H9 (cell line): ENCODE measurements around the gene CFAP61. TPM values are rescaled to one million over a fixed set of nuclear protein-coding genes. Genes with fewer than 3 reads are reported as not detected.

Experiments used
- DNase-seq: peaks from one replicate; pipeline ENCODE4 v3.0.0-alpha.2; 2017
- H2AFZ ChIP-seq: one replicate; pipeline ENCODE4 v1.6.1; 2013; ENCODE audit warnings: mild to moderate bottlenecking, low read length, control low read depth, moderate library complexity
- H2AK5ac ChIP-seq: 2 replicates; pipeline ENCODE4 v1.6.1; 2013; ENCODE audit warnings: low read length, control low read depth, mixed read lengths; ENCODE audit not compliant: insufficient read length
- H2BK120ac ChIP-seq: one replicate; pipeline ENCODE4 v1.6.1; 2013; ENCODE audit warnings: low read depth, mild to moderate bottlenecking, low read length, control low read depth, inconsistent platforms; ENCODE audit not compliant: poor library complexity, severe bottlenecking
- H2BK12ac ChIP-seq: 2 replicates; pipeline ENCODE4 v1.6.1; 2013; ENCODE audit warnings: low read length, control low read depth, mixed read lengths, low read depth; ENCODE audit not compliant: insufficient read length
- H2BK15ac ChIP-seq: 2 replicates; pipeline ENCODE4 v1.6.1; 2013; ENCODE audit warnings: low read depth, low read length, control low read depth
- H2BK20ac ChIP-seq: one replicate; pipeline ENCODE4 v1.6.1; 2013; ENCODE audit warnings: low read depth, mild to moderate bottlenecking, low read length, control low read depth, inconsistent platforms; ENCODE audit not compliant: poor library complexity, severe bottlenecking
- H2BK5ac ChIP-seq: 2 replicates; pipeline ENCODE4 v1.6.1; 2013; ENCODE audit warnings: low read length, control low read depth, mixed read lengths; ENCODE audit not compliant: insufficient read length
- H3K14ac ChIP-seq: 2 replicates; pipeline ENCODE4 v1.6.1; 2013; ENCODE audit warnings: low read length, control low read depth; ENCODE audit not compliant: insufficient read depth
- H3K18ac ChIP-seq: 2 replicates; pipeline ENCODE4 v1.6.1; 2013; ENCODE audit warnings: low read depth, mild to moderate bottlenecking, mixed read lengths, low read length, control low read depth; ENCODE audit not compliant: insufficient read length
- H3K23ac ChIP-seq: 2 replicates; pipeline ENCODE4 v1.6.1; 2013; ENCODE audit warnings: low read length, control low read depth, mixed read lengths, low read depth; ENCODE audit not compliant: insufficient read length
- H3K23me2 ChIP-seq: 2 replicates; pipeline ENCODE4 v1.6.1; 2013; ENCODE audit warnings: low read depth, mild to moderate bottlenecking, mixed read lengths, low read length, control low read depth; ENCODE audit not compliant: insufficient read length, poor library complexity, severe bottlenecking
- H3K27ac ChIP-seq: 2 replicates; pipeline ENCODE4 v1.5.1; 2013; ENCODE audit warnings: low read length, control low read depth, mixed read lengths, low read depth; ENCODE audit not compliant: insufficient read length
- H3K27me3 ChIP-seq: 2 replicates; pipeline ENCODE4 v1.6.1; 2013; ENCODE audit warnings: low read length, control low read depth, inconsistent platforms; ENCODE audit not compliant: insufficient read depth
- H3K4ac ChIP-seq: 2 replicates; pipeline ENCODE4 v1.6.1; 2013; ENCODE audit warnings: low read depth, mild to moderate bottlenecking, control low read depth, inconsistent platforms, low read length, moderate library complexity
- H3K4me1 ChIP-seq: 2 replicates; pipeline ENCODE4 v1.6.1; 2013; ENCODE audit warnings: low read length, control low read depth, inconsistent platforms; ENCODE audit not compliant: insufficient read depth
- H3K4me2 ChIP-seq: 2 replicates; pipeline ENCODE4 v1.6.1; 2013; ENCODE audit warnings: low read length, control low read depth, mixed read lengths; ENCODE audit not compliant: insufficient read length, insufficient read depth
- H3K56ac ChIP-seq: 2 replicates; pipeline ENCODE4 v1.6.1; 2013; ENCODE audit warnings: low read depth, mild to moderate bottlenecking, mixed read lengths, low read length, control low read depth; ENCODE audit not compliant: insufficient read length
- H3K79me1 ChIP-seq: 2 replicates; pipeline ENCODE4 v1.6.1; 2013; ENCODE audit warnings: low read depth, mild to moderate bottlenecking, moderate library complexity, low read length, control low read depth, inconsistent platforms; ENCODE audit not compliant: insufficient read depth, poor library complexity, severe bottlenecking
- H3K79me2 ChIP-seq: 2 replicates; pipeline ENCODE4 v1.6.1; 2013; ENCODE audit warnings: low read length, control low read depth, inconsistent platforms; ENCODE audit not compliant: insufficient read depth
- H3K9ac ChIP-seq: 2 replicates; pipeline ENCODE4 v1.6.1; 2013; ENCODE audit warnings: low read length, control low read depth, mixed read lengths; ENCODE audit not compliant: insufficient read length; ENCODE audit errors: extremely low read depth
- H3K9me3 ChIP-seq: one replicate; pipeline ENCODE4 v1.6.1; 2013; ENCODE audit warnings: low read depth, low read length, inconsistent platforms; ENCODE audit not compliant: control insufficient read depth
- H3T11ph ChIP-seq: one replicate; pipeline ENCODE4 v1.6.1; 2013; ENCODE audit warnings: mild to moderate bottlenecking, low read length, control low read depth, inconsistent platforms
- H4K20me1 ChIP-seq: one replicate; pipeline ENCODE4 v1.6.1; 2013; ENCODE audit not compliant: control insufficient read depth, insufficient read length, insufficient read depth
- H4K5ac ChIP-seq: 2 replicates; pipeline ENCODE4 v1.6.1; 2013; ENCODE audit warnings: low read depth, mild to moderate bottlenecking, mixed read lengths, low read length, control low read depth; ENCODE audit not compliant: insufficient read length
- H4K8ac ChIP-seq: replicated peaks from 2 replicates; pipeline ENCODE4 v1.6.1; 2013; ENCODE audit warnings: low read length, control low read depth, mixed read lengths, low read depth; ENCODE audit not compliant: insufficient read length
- H4K91ac ChIP-seq: 2 replicates; pipeline ENCODE4 v1.6.1; 2013; ENCODE audit warnings: low read depth, mild to moderate bottlenecking, moderate library complexity, mixed read lengths, low read length, control low read depth; ENCODE audit not compliant: insufficient read length
- H3K27ac Mint-ChIP-seq, 3 experiments: 2 replicates in 2 of 3; 3 replicates in 1 of 3; pipeline ENCODE4 v1.8.0; 2020 to 2021; ENCODE audit warnings: mixed read lengths in 3 of 3, mild to moderate bottlenecking in 1 of 3, moderate library complexity in 1 of 3
- H3K27me3 Mint-ChIP-seq: 2 replicates; pipeline ENCODE4 v1.8.0; 2021; ENCODE audit warnings: low read depth, mild to moderate bottlenecking, moderate library complexity, mixed read lengths
- H3K36me3 Mint-ChIP-seq, 3 experiments: 2 replicates in 2 of 3; 3 replicates in 1 of 3; pipeline ENCODE4 v1.8.0; 2020 to 2021; ENCODE audit warnings: low read depth in 3 of 3, mixed read lengths in 3 of 3; ENCODE audit not compliant: insufficient read depth in 1 of 3
- H3K4me1 Mint-ChIP-seq, 2 experiments: 2 replicates each; pipeline ENCODE4 v1.8.0; 2020; ENCODE audit warnings: mixed read lengths in 2 of 2
- H3K4me3 Mint-ChIP-seq, 2 experiments: 2 replicates in 1 of 2; 3 replicates in 1 of 2; pipeline ENCODE4 v1.8.0; 2020 to 2021; ENCODE audit warnings: mild to moderate bottlenecking in 2 of 2, mixed read lengths in 2 of 2, moderate library complexity in 1 of 2
- H3K9me3 Mint-ChIP-seq, 2 experiments: 2 replicates in 1 of 2; 3 replicates in 1 of 2; pipeline ENCODE4 v1.8.0; 2020; ENCODE audit warnings: mild to moderate bottlenecking in 2 of 2, mixed read lengths in 2 of 2, moderate library complexity in 1 of 2
- WGBS: extraction: QIAGEN DNeasy Blood & Tissue Kit; methylation state at CpG from one replicate; pipeline ENCODE4 v1.1.7; 2013; ENCODE audit warnings: missing lambda C conversion rate, low lambda C conversion rate, mixed read lengths; ENCODE audit not compliant: insufficient read length; ENCODE audit errors: extremely low coverage; 5-methylcytosine and 5-hydroxymethylcytosine counted together
- total RNA-seq: library from RNA; stranded (reverse); gene quantifications from 2 replicates; pipeline ENCODE4 v1.2.1, GENCODE V29; 2021
- TF ChIP-seq, protein P1 (sequence below): fragments of 200-600 bp; sonication (generic); conservative IDR thresholded peaks from 3 replicates; pipeline ENCODE4 v1.8.0; 2021; ENCODE audit warnings: antibody characterized with exemption, mild to moderate bottlenecking

Gene CFAP61
- total RNA-seq, 1 experiment from 2014 or later = 0.44 TPM

- no CpG with 5 or more reads among the region's 2 CpGs for WGBS
- no peak overlapping the region for H3K4me2 ChIP-seq
These were observed 33.2 kb upstream of the CFAP61 start for GRCh38 chr20:20019123-20019522.

More at GRCh38 chr20:20019123-20019522, 33.2 kb upstream of the CFAP61 start:
- Histone ChIP-seq H2BK20ac (no peak overlapping the region), H3K79me1 (peaks cover 6% of the 10 kb centered on the region), H2BK12ac (no peak overlapping the region), H2AFZ (no peak overlapping the region), H4K8ac (no peak overlapping the region), H2BK120ac (no peak overlapping the region), H3K4ac (no peak overlapping the region), H3K18ac (no peak overlapping the region), H3T11ph (no peak overlapping the region), H2BK5ac (no peak overlapping the region), H3K9ac (no peak overlapping the region), H3K4me1 (peaks cover 2% of the 10 kb centered on the region; the same call in 1 of the 2 replicates), H4K5ac (no peak overlapping the region), H3K9me3 (no peaks in the 10 kb centered on the region), H4K20me1 (no peaks in the 10 kb centered on the region), H2BK15ac (no peak overlapping the region), H3K14ac (no peak overlapping the region), H3K23ac (no peak overlapping the region), H3K79me2 (peaks cover 11% of the 10 kb centered on the region; the same call in 1 of the 2 replicates), H3K56ac (no peak overlapping the region), H2AK5ac (no peak overlapping the region), H3K27ac (no peak overlapping the region), H3K27me3 (no peaks in the 10 kb centered on the region), H4K91ac (no peak overlapping the region), H3K23me2 (no peaks in the 10 kb centered on the region)
- Mint-ChIP-seq H3K4me3 (peak overlapping the region; percentile 39 to 83; a peak in 4 of 5 replicates), H3K36me3 (peaks cover 0 to 12% (median 9%) of the 10 kb centered on the region in 3 experiments; a peak in 5 of 7 replicates), H3K9me3 (no peaks in the 10 kb centered on the region), H3K4me1 (peaks cover 15 to 27% of the 10 kb centered on the region in 2 experiments), H3K27ac (no peak overlapping the region; a peak in 1 of 7 replicates), H3K27me3 (no peaks in the 10 kb centered on the region; the same call in 1 of the 2 replicates)
- DNase-seq = no peak
- TF ChIP-seq, protein P1, sequence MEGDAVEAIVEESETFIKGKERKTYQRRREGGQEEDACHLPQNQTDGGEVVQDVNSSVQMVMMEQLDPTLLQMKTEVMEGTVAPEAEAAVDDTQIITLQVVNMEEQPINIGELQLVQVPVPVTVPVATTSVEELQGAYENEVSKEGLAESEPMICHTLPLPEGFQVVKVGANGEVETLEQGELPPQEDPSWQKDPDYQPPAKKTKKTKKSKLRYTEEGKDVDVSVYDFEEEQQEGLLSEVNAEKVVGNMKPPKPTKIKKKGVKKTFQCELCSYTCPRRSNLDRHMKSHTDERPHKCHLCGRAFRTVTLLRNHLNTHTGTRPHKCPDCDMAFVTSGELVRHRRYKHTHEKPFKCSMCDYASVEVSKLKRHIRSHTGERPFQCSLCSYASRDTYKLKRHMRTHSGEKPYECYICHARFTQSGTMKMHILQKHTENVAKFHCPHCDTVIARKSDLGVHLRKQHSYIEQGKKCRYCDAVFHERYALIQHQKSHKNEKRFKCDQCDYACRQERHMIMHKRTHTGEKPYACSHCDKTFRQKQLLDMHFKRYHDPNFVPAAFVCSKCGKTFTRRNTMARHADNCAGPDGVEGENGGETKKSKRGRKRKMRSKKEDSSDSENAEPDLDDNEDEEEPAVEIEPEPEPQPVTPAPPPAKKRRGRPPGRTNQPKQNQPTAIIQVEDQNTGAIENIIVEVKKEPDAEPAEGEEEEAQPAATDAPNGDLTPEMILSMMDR = no peak
